ENCODE data around the gene MPPED2. TPM values are rescaled to one million over a fixed set of nuclear protein-coding genes. Genes with fewer than 3 reads are reported as not detected.

The MPPED2 gene
- total and polyA plus RNA-seq, 8 donors: 2.0 to 5.0 (median 3.8) TPM

DNA sequence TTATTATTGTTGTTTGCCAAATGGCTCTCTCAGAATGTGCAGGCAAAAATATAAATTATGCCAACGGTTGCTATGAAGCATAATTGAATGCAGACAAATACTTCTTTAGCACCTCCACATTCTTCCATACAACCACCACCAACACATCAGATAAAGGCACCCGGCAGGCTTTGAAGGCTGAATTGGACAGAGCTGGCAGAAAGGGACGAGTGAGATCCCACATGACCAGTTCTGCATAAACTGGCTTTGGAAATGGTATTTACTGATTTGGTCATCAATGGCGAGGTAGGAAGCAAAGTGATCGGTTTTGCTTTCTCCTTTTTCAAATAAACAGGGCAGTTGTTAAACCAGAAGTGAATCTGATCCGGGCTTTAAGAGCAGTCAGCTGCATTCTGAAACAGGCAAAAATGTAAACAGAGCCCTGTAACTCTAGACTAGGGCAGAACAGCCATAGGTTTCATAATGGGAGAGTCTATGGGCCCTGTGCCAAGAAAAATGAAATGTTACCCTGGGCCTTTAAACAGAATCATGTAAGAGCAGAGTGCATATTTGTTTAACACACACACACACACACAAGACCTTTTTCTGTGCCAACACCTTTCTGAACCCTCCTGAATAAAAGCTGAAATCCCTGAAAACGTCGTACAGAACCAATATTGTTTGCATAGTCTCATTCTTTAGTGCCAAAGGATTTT is 97.7 kb downstream of the MPPED2 start:
- ATAC-seq: peak; percentile 93 to 99 (median 96)
- Histone ChIP-seq H3K9me3 (no peaks in the 10 kb centered on the region), H3K4me1 (peaks cover 7 to 16% (median 9%) of the 10 kb centered on the region in 3 donors), H3K4me3 (peak overlapping the region in 2 of 4 donors; percentile 8 to 26), H3K27me3 (no peaks in the 10 kb centered on the region), H3K36me3 (no peaks in the 10 kb centered on the region), H3K27ac (peak overlapping the region in 3 of 4 donors; percentile 42 to 57 (median 56))
- TF ChIP-seq, protein P1, sequence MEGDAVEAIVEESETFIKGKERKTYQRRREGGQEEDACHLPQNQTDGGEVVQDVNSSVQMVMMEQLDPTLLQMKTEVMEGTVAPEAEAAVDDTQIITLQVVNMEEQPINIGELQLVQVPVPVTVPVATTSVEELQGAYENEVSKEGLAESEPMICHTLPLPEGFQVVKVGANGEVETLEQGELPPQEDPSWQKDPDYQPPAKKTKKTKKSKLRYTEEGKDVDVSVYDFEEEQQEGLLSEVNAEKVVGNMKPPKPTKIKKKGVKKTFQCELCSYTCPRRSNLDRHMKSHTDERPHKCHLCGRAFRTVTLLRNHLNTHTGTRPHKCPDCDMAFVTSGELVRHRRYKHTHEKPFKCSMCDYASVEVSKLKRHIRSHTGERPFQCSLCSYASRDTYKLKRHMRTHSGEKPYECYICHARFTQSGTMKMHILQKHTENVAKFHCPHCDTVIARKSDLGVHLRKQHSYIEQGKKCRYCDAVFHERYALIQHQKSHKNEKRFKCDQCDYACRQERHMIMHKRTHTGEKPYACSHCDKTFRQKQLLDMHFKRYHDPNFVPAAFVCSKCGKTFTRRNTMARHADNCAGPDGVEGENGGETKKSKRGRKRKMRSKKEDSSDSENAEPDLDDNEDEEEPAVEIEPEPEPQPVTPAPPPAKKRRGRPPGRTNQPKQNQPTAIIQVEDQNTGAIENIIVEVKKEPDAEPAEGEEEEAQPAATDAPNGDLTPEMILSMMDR (IDR thresholded peaks at IDR 0.05): no peak
- WGBS, 2 donors: 7 to 11% methylated on average over 8 of the region's 8 CpGs
- no peak for FAIRE-seq
- peak in 3 of 6 donors; percentile 67 to 73 (median 68) for DNase-seq
- intact Hi-C loops (cut with DNase I): no loop called here

GRCh38 chr11:30487200-30487898 is 98.8 kb downstream of the MPPED2 start:
- peak in 2 of 6 donors; percentile 17 to 19 for DNase-seq
- no peak for FAIRE-seq
- peak in 2 of 4 donors; percentile 46 to 64 for ATAC-seq
- no peaks in the 10 kb centered on the region for H3K36me3 ChIP-seq
- intact Hi-C loops (cut with DNase I): no loop called here
- peaks cover 7 to 16% (median 9%) of the 10 kb centered on the region in 3 donors for H3K4me1 ChIP-seq
- 87 to 91% methylated on average over 3 of the region's 3 CpGs for WGBS, 2 donors
- H3K4me3 ChIP-seq: no peak overlapping the region
- no peaks in the 10 kb centered on the region for H3K9me3 ChIP-seq
- H3K27me3 ChIP-seq: no peaks in the 10 kb centered on the region
- H3K27ac ChIP-seq: peak overlapping the region in 1 of 4 donors; percentile 56
- TF ChIP-seq, protein P1 (IDR thresholded peaks at IDR 0.05): no peak

- no peaks in the 10 kb centered on the region for H3K36me3 ChIP-seq
- DNase-seq: no peak
- H3K27me3 ChIP-seq: no peaks in the 10 kb centered on the region
- TF ChIP-seq, protein P1 (IDR thresholded peaks at IDR 0.05): no peak
- no peaks in the 10 kb centered on the region for H3K9me3 ChIP-seq
- 76 to 90% methylated on average over 3 of the region's 3 CpGs for WGBS, 2 donors
- intact Hi-C loops (cut with DNase I): no loop called here
- H3K4me1 ChIP-seq: peaks cover 7 to 16% (median 9%) of the 10 kb centered on the region in 3 donors
- H3K4me3 ChIP-seq: no peak overlapping the region
- no peak for ATAC-seq
- FAIRE-seq: no peak
- no peak overlapping the region for H3K27ac ChIP-seq
These were observed 100.4 kb downstream of the MPPED2 start for GRCh38 chr11:30485756-30486155.

DNA sequence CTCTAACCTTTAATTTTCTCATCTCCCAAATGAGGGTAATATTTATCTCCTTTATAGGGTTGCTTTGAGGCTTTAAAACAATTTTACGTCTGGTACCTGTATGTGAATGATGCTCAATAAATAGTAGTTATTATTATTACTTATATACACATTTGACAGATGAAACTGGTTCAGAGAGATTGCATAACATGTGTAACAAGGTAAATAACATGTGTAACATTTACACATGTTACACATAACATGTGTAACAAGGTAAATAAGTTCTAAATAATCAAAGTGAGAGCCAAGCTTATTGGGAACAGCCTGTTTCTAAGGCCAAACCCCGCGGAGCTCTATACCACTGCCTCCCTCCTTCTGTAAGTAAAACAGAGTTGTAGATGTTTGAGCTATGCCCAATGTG is 100.9 kb downstream of the MPPED2 start:
- no peaks in the 10 kb centered on the region for H3K9me3 ChIP-seq
- TF ChIP-seq, protein P1 (IDR thresholded peaks at IDR 0.05): no peak
- no peak overlapping the region for H3K27ac ChIP-seq
- FAIRE-seq (no peak), ATAC-seq (no peak), DNase-seq (no peak)
- intact Hi-C loops (cut with DNase I): no loop called here
- no peaks in the 10 kb centered on the region for H3K36me3 ChIP-seq
- H3K27me3 ChIP-seq: no peaks in the 10 kb centered on the region
- 64 to 70% methylated on average over 3 of the region's 3 CpGs for WGBS, 2 donors
- H3K4me1 ChIP-seq: peaks cover 7 to 16% (median 9%) of the 10 kb centered on the region in 3 donors
- no peak overlapping the region for H3K4me3 ChIP-seq

All from pancreas (tissue), 10 donors.